Ascending aorta (tissue), 2 donors: Measurements from ENCODE around the gene STX2. TPM values are rescaled to one million over a fixed set of nuclear protein-coding genes. Genes with fewer than 3 reads are reported as not detected.
"Not testable (repeated sequence)": the region's sequence is repeated elsewhere in the genome, so short reads cannot be mapped to it uniquely, and the experiment has no call there.

Source experiments
- DNase-seq, 2 donors: peaks; one replicate each; pipeline ENCODE4 v3.0.0-alpha.2; 2019; ENCODE audit warnings: low spot score in 2 of 2
- H3K27ac ChIP-seq, 2 donors: fragments of 200-600 bp; sonication (generic); one replicate each; pipeline ENCODE4 v1.5.1; 2016 to 2017; ENCODE audit warnings: mild to moderate bottlenecking in 1 of 2
- H3K27me3 ChIP-seq: fragments of 200-600 bp; sonication (generic); one replicate; pipeline ENCODE4 v1.5.1; 2017
- H3K36me3 ChIP-seq, 2 donors: fragments of 200-600 bp; sonication (generic); one replicate each; pipeline ENCODE4 v1.5.1; 2016
- H3K4me1 ChIP-seq, 2 donors: fragments of 200-600 bp; sonication (generic); one replicate each; pipeline ENCODE4 v1.5.1; 2016 to 2017; ENCODE audit warnings: mild to moderate bottlenecking in 1 of 2
- H3K4me3 ChIP-seq, 2 donors: fragments of 200-600 bp; sonication (generic); one replicate each; pipeline ENCODE4 v1.5.1; 2016 to 2017; ENCODE audit warnings: mild to moderate bottlenecking in 1 of 2
- H3K9me3 ChIP-seq, 2 donors: fragments of 200-600 bp; sonication (generic); one replicate each; pipeline ENCODE4 v1.5.1; 2016
- intact Hi-C: fragments of 100-400 bp; cut with DNase I; formaldehyde crosslinking; loops from one replicate; pipeline ENCODE4 v1.15.1; 2023
- total RNA-seq: library from RNA; depleted of rRNA; stranded (reverse); fragments of >200 nt; gene quantifications from one replicate; pipeline ENCODE4 v1.1.0, GENCODE V29; 2016
- TF ChIP-seq, protein P1 (sequence below), 3 experiments: fragments of 200-600 bp in 2 of 3; fragments of 450-650 bp in 1 of 3; sonication (generic) in 2 of 3; IDR thresholded peaks; one replicate each; pipeline ENCODE4 v1.5.1; 2016 to 2019; ENCODE audit warnings: antibody characterized with exemption in 3 of 3, mild to moderate bottlenecking in 1 of 3, moderate library complexity in 1 of 3

STX2 gene
- total RNA-seq, 1 donor from 2014 or later, result 16.6 TPM

DNA sequence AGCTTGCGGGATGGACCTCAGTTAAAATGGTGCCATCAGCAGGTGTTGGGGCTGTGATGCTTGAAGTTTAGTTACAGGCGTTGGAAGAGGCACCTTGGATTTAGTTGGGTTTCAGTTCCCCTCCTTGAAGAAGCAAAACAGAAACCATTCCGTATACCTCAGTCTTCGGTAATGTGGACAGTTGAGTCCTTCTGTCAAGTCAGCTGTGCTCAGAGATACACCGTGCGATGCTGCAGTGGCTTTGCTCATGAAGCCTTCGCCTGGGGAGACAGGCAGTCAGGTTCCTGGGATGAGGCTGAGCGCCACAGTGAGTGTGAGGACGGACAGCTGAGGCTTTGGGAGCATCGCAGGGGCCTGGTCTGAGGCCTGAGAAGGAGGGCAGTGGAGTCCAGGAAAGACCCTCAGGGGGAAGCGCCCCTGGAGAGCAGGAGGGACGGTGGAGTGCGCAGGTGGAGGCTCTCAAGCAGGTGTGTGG lies 40.2 kb upstream of the STX2 start:
- intact Hi-C loops, result no loop called here
- Histone ChIP-seq H3K27me3 (no peaks in the 10 kb centered on the region), H3K4me3 (no peak overlapping the region), H3K27ac (no peak overlapping the region), H3K9me3 (no peaks in the 10 kb centered on the region), H3K36me3 (peaks cover 26 to 31% of the 10 kb centered on the region in 2 donors), H3K4me1 (no peaks in the 10 kb centered on the region)
- DNase-seq, result no peak
- TF ChIP-seq, protein P1, sequence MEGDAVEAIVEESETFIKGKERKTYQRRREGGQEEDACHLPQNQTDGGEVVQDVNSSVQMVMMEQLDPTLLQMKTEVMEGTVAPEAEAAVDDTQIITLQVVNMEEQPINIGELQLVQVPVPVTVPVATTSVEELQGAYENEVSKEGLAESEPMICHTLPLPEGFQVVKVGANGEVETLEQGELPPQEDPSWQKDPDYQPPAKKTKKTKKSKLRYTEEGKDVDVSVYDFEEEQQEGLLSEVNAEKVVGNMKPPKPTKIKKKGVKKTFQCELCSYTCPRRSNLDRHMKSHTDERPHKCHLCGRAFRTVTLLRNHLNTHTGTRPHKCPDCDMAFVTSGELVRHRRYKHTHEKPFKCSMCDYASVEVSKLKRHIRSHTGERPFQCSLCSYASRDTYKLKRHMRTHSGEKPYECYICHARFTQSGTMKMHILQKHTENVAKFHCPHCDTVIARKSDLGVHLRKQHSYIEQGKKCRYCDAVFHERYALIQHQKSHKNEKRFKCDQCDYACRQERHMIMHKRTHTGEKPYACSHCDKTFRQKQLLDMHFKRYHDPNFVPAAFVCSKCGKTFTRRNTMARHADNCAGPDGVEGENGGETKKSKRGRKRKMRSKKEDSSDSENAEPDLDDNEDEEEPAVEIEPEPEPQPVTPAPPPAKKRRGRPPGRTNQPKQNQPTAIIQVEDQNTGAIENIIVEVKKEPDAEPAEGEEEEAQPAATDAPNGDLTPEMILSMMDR (IDR thresholded peaks at IDR 0.05), result no peak

DNA sequence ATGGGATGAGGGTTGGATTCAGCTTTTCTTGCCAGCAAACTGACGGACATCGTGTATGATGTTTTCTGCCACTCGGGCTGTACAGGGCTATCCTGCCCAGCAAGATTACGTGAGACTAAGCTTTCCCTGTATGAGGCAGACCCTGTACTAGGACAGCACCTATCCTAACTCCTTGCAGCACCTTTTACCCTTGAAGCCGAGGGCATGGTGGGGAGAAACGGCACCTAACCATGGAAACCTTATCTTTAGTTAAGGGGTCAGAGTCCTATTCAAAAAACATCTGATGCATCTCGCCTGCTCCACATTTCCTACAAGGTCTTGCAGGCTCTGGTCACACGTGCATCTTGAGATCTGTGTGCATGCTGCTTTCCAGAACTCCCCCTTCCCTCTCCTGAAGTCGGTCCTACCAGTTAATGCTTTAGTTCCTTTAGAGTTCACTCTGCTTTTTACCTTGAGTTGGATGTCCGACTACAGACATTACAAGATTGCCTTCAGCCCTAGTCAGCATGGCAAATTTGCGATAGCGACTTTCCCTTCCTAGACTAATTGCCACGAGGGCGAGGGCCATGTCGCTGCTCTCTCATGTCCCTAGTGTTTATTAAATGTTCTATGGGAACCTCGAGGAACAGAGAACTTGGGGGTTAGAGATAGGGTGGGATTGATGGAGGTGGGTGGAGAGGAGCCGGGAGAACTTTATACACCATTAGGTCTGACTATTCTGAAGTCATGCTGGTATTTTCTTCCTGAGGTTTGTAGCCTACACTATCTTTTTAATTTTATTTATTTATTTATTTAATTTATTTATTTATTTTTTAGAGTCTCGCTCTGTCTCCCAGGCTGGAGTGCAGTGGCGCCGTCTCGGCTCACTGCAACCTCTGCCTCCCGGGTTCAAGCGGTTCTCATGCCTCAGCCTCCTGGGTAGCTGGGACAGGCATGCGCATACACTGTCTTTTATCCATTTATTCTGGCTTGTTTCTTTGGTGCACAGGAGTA lies 39.4 kb upstream of the STX2 start:
- DNase-seq, result no peak
- TF ChIP-seq, protein P1 (IDR thresholded peaks at IDR 0.05), result no peak
- no peaks in the 10 kb centered on the region for H3K9me3 ChIP-seq
- H3K27ac ChIP-seq, result no peak overlapping the region
- H3K27me3 ChIP-seq, result no peaks in the 10 kb centered on the region
- H3K36me3 ChIP-seq, result peaks cover 31 to 39% of the 10 kb centered on the region in 2 donors
- H3K4me1 ChIP-seq, result peaks cover 0 to 6% of the 10 kb centered on the region in 2 donors
- no peak overlapping the region for H3K4me3 ChIP-seq
- intact Hi-C loops, result no loop called here

DNA sequence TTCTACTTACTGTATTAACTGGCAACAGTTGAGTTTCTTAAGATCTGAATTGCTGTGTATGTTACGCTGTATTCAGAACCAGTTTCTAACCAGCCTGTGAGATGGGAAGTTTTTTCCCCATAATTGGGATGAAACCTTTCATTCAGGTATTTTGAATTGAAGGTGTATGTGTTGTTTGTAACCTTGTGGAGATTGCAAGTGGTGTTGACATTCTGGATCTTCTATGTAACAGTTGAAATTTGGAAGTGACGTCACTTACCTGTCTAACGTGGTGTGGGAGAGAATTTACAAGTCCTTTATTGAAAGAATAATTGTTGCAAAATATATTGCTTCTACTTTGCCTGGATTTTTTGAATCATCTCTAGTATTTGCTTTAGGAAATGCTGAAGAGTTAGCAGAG lies 38.3 kb upstream of the STX2 start:
- no peak overlapping the region for H3K27ac ChIP-seq

DNA sequence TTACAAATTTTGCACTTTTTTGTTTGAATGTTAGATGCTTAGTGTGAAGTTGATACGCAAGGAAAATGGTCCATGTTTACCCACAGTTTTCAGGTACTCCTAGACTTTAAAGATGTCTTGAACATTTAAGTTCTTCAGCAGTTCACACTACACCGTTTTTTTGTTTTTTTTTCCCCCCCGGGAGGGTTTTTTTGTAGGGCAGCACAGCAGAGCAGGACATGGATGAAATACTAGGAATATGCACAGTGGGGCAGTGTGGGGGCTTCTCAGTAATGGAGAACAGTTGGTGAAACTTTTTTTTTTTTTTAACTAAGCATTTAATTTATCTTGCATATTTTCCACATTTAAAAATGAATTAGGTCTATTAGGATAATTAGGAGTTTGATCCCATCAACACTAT lies 37.7 kb upstream of the STX2 start:
- peaks cover 31 to 42% of the 10 kb centered on the region in 2 donors for H3K36me3 ChIP-seq
- intact Hi-C loops, result no loop called here
- no peaks in the 10 kb centered on the region for H3K9me3 ChIP-seq
- no peaks in the 10 kb centered on the region for H3K27me3 ChIP-seq
- DNase-seq, result no peak
- peaks cover 0 to 12% of the 10 kb centered on the region in 2 donors for H3K4me1 ChIP-seq
- no peak overlapping the region for H3K27ac ChIP-seq
- TF ChIP-seq, protein P1 (IDR thresholded peaks at IDR 0.05), result no peak
- H3K4me3 ChIP-seq, result no peak overlapping the region

More for the DNA sequence above, 38.3 kb upstream of the STX2 start:
- no peaks in the 10 kb centered on the region for H3K9me3 ChIP-seq
- intact Hi-C loops, result no loop called here
- no peak overlapping the region for H3K4me3 ChIP-seq
- H3K36me3 ChIP-seq, result peaks cover 31 to 42% of the 10 kb centered on the region in 2 donors
- no peaks in the 10 kb centered on the region for H3K27me3 ChIP-seq
- peaks cover 0 to 12% of the 10 kb centered on the region in 2 donors for H3K4me1 ChIP-seq
- DNase-seq, result no peak
- TF ChIP-seq, protein P1 (IDR thresholded peaks at IDR 0.05), result no peak

DNA sequence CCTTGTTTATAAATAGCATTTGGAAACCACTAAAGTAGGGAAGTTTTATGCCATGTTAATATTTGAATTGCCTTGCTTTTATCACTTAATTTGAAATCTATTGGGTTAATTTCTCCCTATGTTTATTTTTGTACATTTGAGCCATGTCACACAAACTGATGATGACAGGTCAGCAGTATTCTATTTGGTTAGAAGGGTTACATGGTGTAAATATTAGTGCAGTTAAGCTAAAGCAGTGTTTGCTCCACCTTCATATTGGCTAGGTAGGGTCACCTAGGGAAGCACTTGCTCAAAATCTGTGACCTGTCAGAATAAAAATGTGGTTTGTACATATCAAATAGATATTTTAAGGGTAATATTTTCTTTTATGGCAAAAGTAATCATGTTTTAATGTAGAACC lies 37.2 kb upstream of the STX2 start:
- no peak overlapping the region for H3K27ac ChIP-seq
- H3K27me3 ChIP-seq, result no peaks in the 10 kb centered on the region
- intact Hi-C loops, result no loop called here
- H3K4me1 ChIP-seq, result peaks cover 2 to 14% of the 10 kb centered on the region in 2 donors
- H3K4me3 ChIP-seq, result no peak overlapping the region
- H3K9me3 ChIP-seq, result no peaks in the 10 kb centered on the region
- DNase-seq, result no peak
- TF ChIP-seq, protein P1 (IDR thresholded peaks at IDR 0.05), result no peak
- peaks cover 31 to 42% of the 10 kb centered on the region in 2 donors for H3K36me3 ChIP-seq

DNA sequence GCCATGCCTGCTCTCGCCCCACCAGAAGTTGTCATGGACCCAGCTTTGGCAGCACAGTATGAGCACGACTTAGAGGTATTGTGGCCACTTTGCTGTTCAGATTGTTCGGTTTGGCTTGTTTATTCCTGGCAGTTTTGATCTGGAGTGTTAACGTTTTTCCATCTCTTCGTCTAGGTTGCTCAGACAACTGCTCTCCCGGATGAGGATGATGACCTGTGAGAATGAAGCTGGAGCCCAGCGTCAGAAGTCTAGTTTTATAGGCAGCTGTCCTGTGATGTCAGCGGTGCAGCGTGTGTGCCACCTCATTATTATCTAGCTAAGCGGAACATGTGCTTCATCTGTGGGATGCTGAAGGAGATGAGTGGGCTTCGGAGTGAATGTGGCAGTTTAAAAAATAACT lies 36.7 kb upstream of the STX2 start:
- intact Hi-C loops, H3K27me3 ChIP-seq, H3K9me3 ChIP-seq, H3K27ac ChIP-seq, H3K4me3 ChIP-seq, DNase-seq: not testable (repeated sequence)
- peaks cover 31 to 42% of the 10 kb centered on the region in 2 donors for H3K36me3 ChIP-seq
- peaks cover 3 to 17% of the 10 kb centered on the region in 2 donors for H3K4me1 ChIP-seq
